H1 (cell line): ENCODE results near the gene TMCC1. TPM values are rescaled to one million over a fixed set of nuclear protein-coding genes. Genes with fewer than 3 reads are reported as not detected.

Experiments used
- CHD7 ChIP-seq: fragments of 300-600 bp; sonication (generic); IDR thresholded peaks from 2 replicates; pipeline ENCODE4 v1.7.1; 2012; ENCODE audit warnings: low read length, moderate library complexity, mild to moderate bottlenecking, inconsistent platforms; ENCODE audit not compliant: insufficient replicate concordance
- POLR2A ChIP-seq, 2 experiments: IDR thresholded peaks; 1 replicate in 1 of 2; 2 replicates in 1 of 2; pipeline ENCODE4 v1.6.1; 2011; ENCODE audit warnings: low read depth in 2 of 2, low read length in 2 of 2, mild to moderate bottlenecking in 2 of 2; ENCODE audit errors: control extremely low read depth in 1 of 2
- RBBP5 ChIP-seq: IDR thresholded peaks from 2 replicates; pipeline ENCODE4 v1.7.1; 2012; ENCODE audit warnings: low read depth, mild to moderate bottlenecking, inconsistent platforms, low read length, moderate library complexity, borderline replicate concordance
- TBP ChIP-seq: IDR thresholded peaks from 2 replicates; pipeline ENCODE4 v1.6.1; 2011; ENCODE audit warnings: low read depth, low read length, improper control_type of control experiment
- polyA plus RNA-seq, 7 experiments: library from polyadenylated mRNA; depleted of rRNA in 3 of 7; stranded (reverse) in 5 of 7; unstranded in 2 of 7; fragments of >200 nt in 5 of 7; fragments of 200-250 nt in 2 of 7; gene quantifications; 1 replicate in 5 of 7; 2 replicates in 1 of 7; 4 replicates in 1 of 7; pipeline versions ENCODE4 v1.2.1 to v1.2.3, GENCODE V29; 2011 to 2013; ENCODE audit warnings: missing spikeins in 2 of 7, mixed read lengths in 2 of 7
- total RNA-seq: library from RNA; stranded (reverse); fragmentation: NEBNext Ultra II Directional; extraction: Animal tissue kit (Norgen Biotek cat#: 25700); gene quantifications from 2 replicates; pipeline ENCODE4 v1.2.1, GENCODE V29; 2021

TMCC1 gene
- total and polyA plus RNA-seq, 2 of the 8 experiments (the other 6 are each of a cell fraction or from before 2014, with no cell fraction given) = 10.4 to 27.1 TPM

- no peak for TF ChIP-seq TBP
- no peak for TF ChIP-seq RBBP5
- no peak for TF ChIP-seq CHD7
- no peak for TF ChIP-seq POLR2A (IDR thresholded peaks at IDR 0.05; ENCODE audit: control extremely low read depth in 1 of 2, low read depth in 2 of 2, low read length in 2 of 2)
- TF ChIP-seq, all 59 proteins: peak for 0
Measured at GRCh38 chr3:129835198-129835597, 58.3 kb downstream of the TMCC1 start (continued).
